Esophagus squamous epithelium (tissue), 5 donors: Measurements from ENCODE around the gene EPHA2. TPM values are rescaled to one million over a fixed set of nuclear protein-coding genes. Genes with fewer than 3 reads are reported as not detected.

Experiments
- DNase-seq: peaks from one replicate; lab custom pipeline; 2025; lab: John Stamatoyannopoulos, UW
- H3K27ac ChIP-seq, 4 donors: fragments of 200-600 bp; sonication (generic); one replicate each; pipeline ENCODE4 v1.5.1; 2016 to 2019; ENCODE audit warnings: mild to moderate bottlenecking in 1 of 4
- H3K27me3 ChIP-seq, 4 donors: fragments of 200-600 bp; sonication (generic); 1 replicate in 3 of 4; 2 replicates in 1 of 4; pipeline versions ENCODE4 v1.5.1 to v1.6.0; 2017 to 2021; ENCODE audit warnings: antibody characterized with exemption in 1 of 4
- H3K36me3 ChIP-seq, 3 donors: fragments of 200-600 bp; sonication (generic); one replicate each; pipeline ENCODE4 v1.5.1; 2016 to 2019
- H3K4me1 ChIP-seq, 3 donors: fragments of 200-600 bp; sonication (generic); one replicate each; pipeline ENCODE4 v1.5.1; 2017 to 2019
- H3K4me3 ChIP-seq, 4 donors: fragments of 200-600 bp; sonication (generic); 1 replicate in 3 of 4; 2 replicates in 1 of 4; pipeline ENCODE4 v1.5.1; 2016 to 2019; ENCODE audit warnings: mild to moderate bottlenecking in 2 of 4, moderate library complexity in 1 of 4
- H3K9me3 ChIP-seq, 3 donors: fragments of 200-600 bp; sonication (generic); one replicate each; pipeline ENCODE4 v1.5.1; 2016 to 2019
- POLR2A ChIP-seq, 4 donors: fragments of 450-650 bp; IDR thresholded peaks; one replicate each; pipeline ENCODE4 v1.6.1; 2017; ENCODE audit warnings: antibody characterized with exemption in 4 of 4, mild to moderate bottlenecking in 4 of 4, moderate library complexity in 3 of 4
- WGBS, 2 donors: methylation state at CpG; one replicate each; pipeline ENCODE4 v1.1.5; 2018; 5-methylcytosine and 5-hydroxymethylcytosine counted together
- intact Hi-C: fragments of 100-400 bp; cut with DNase I; formaldehyde crosslinking; loops from one replicate; pipeline ENCODE4 v1.15.0; 2022
- total RNA-seq, 4 donors: library from RNA; depleted of rRNA; stranded (reverse); fragments of >200 nt; gene quantifications; one replicate each; pipeline ENCODE4 v1.1.0, GENCODE V29; 2016
- TF ChIP-seq, protein P1 (sequence below), 6 experiments: fragments of 450-650 bp in 4 of 6; fragments of 200-600 bp in 2 of 6; sonication (generic) in 2 of 6; IDR thresholded peaks; one replicate each; pipeline ENCODE4 v1.5.1; 2016 to 2019; ENCODE audit warnings: antibody characterized with exemption in 6 of 6, mild to moderate bottlenecking in 4 of 6, moderate library complexity in 4 of 6
- donor health status: DM: yes; HTN: yes; CAD: no.

The EPHA2 gene
- total RNA-seq, 4 donors from 2014 or later: 87.5 to 225 (median 137) TPM

DNA sequence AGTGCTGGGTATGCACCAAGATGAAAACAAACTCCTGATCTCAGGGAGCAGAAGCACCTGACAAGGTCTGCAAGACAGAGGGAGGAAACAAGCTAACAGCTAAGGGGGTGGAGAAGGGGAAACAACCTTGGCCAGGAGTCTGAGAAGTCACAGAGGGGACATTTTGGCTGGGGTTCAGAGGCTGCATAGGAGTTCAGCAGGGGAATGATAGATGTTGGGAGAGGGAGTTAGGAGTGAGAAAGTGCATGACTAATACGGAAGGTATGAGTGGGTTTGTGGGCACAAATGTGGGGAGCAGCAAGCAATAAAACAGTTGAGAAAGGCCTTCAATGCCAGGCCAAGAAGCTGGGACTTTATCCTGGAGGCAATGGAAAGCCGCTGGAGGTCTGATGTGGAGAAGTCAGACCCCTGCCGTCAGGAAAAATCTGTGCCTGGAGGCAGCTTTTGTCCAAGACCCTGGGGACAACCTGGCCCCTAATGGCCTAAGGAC lies 16.4 kb downstream of the EPHA2 start:
- peaks cover 30 to 86% (median 46%) of the 10 kb centered on the region in 3 donors for H3K36me3 ChIP-seq
- H3K4me1 ChIP-seq: peaks cover 37 to 63% (median 50%) of the 10 kb centered on the region in 3 donors
- no peaks in the 10 kb centered on the region for H3K9me3 ChIP-seq
- no peak overlapping the region for H3K4me3 ChIP-seq
- no peak for DNase-seq
- 38 to 57% methylated on average over 3 of the region's 3 CpGs for WGBS, 2 donors
- TF ChIP-seq, protein P1, sequence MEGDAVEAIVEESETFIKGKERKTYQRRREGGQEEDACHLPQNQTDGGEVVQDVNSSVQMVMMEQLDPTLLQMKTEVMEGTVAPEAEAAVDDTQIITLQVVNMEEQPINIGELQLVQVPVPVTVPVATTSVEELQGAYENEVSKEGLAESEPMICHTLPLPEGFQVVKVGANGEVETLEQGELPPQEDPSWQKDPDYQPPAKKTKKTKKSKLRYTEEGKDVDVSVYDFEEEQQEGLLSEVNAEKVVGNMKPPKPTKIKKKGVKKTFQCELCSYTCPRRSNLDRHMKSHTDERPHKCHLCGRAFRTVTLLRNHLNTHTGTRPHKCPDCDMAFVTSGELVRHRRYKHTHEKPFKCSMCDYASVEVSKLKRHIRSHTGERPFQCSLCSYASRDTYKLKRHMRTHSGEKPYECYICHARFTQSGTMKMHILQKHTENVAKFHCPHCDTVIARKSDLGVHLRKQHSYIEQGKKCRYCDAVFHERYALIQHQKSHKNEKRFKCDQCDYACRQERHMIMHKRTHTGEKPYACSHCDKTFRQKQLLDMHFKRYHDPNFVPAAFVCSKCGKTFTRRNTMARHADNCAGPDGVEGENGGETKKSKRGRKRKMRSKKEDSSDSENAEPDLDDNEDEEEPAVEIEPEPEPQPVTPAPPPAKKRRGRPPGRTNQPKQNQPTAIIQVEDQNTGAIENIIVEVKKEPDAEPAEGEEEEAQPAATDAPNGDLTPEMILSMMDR (IDR thresholded peaks at IDR 0.05): no peak
- TF ChIP-seq POLR2A (IDR thresholded peaks at IDR 0.05): no peak
- intact Hi-C loops: no loop called here
- peak overlapping the region; percentile 50 to 91 (median 81) for H3K27ac ChIP-seq
- H3K27me3 ChIP-seq: no peaks in the 10 kb centered on the region

DNA sequence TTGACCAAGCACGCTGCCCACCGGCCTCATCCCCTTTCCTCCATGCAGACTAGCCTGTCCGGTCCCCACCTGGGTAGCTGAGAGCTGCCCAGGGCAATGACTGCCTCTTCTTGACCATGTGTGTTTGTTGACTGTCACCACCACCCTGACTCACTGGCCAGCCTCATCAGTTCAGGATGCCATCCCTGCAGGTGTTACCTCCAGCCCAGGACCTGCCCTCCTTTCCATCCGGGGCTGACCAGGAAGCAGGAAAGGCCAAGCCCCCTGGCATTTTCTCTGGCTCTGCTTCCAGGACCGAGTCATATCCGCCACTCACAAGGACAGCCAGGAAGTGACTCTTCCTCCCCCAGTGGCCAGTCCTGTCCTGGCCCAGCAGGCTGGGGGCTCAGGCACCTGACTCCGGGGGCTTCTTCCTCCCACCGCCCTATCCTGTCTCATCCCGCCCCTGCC lies 17.1 kb downstream of the EPHA2 start:
- Histone ChIP-seq H3K9me3 (no peaks in the 10 kb centered on the region), H3K27ac (peak overlapping the region; percentile 50 to 91 (median 81)), H3K27me3 (no peaks in the 10 kb centered on the region), H3K4me1 (peaks cover 30 to 56% (median 45%) of the 10 kb centered on the region in 3 donors), H3K36me3 (peaks cover 35 to 94% (median 52%) of the 10 kb centered on the region in 3 donors), H3K4me3 (no peak overlapping the region)
- intact Hi-C loops: no loop called here
- TF ChIP-seq POLR2A (IDR thresholded peaks at IDR 0.05): no peak
- TF ChIP-seq, protein P1 (IDR thresholded peaks at IDR 0.05): no peak
- DNase-seq: no peak
- WGBS, 2 donors: 68 to 93% methylated on average over 5 to 8 of the region's 9 CpGs

DNA sequence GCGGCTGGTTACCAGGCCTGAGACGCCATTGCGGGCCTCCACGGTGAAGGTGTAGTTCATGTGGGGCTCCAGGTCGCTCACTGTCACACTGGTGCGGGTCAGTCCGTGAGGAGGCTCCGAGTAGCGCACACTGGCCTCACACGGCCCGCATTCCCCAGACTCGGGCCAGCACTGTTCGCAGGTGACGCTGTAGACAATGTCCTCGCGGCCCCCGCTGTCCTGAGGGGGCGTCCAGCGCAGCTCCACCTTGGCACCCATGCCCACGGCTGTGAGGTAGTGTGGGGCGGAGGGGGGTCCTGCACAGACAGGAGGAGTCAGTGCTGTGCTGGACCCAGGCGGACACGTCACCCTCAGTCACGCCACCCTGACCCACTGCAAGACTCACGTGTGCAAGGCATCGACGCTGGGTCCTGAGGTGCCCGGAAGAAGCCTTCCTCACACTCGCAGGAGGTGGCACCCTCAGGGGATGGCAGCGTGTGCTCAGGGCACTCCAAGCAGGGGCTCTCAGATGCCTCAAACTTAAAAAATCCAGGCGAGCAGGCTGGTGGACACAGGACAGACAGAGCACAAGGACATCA lies 17.9 kb downstream of the EPHA2 start:
- H3K4me1 ChIP-seq: peaks cover 22 to 48% (median 38%) of the 10 kb centered on the region in 3 donors
- no peaks in the 10 kb centered on the region for H3K9me3 ChIP-seq
- intact Hi-C loops: no loop called here
- WGBS, 2 donors: 95% methylated on average over 2 of the region's 31 CpGs; no CpG with 5 or more reads in 1 of the 2 donors
- DNase-seq: no peak
- TF ChIP-seq POLR2A (IDR thresholded peaks at IDR 0.05): no peak
- TF ChIP-seq, protein P1 (IDR thresholded peaks at IDR 0.05): no peak
- H3K4me3 ChIP-seq: no peak overlapping the region
- H3K27ac ChIP-seq: peak overlapping the region in 1 of 4 donors; percentile 72
- H3K36me3 ChIP-seq: peaks cover 43 to 100% (median 59%) of the 10 kb centered on the region in 3 donors
- no peaks in the 10 kb centered on the region for H3K27me3 ChIP-seq

DNA sequence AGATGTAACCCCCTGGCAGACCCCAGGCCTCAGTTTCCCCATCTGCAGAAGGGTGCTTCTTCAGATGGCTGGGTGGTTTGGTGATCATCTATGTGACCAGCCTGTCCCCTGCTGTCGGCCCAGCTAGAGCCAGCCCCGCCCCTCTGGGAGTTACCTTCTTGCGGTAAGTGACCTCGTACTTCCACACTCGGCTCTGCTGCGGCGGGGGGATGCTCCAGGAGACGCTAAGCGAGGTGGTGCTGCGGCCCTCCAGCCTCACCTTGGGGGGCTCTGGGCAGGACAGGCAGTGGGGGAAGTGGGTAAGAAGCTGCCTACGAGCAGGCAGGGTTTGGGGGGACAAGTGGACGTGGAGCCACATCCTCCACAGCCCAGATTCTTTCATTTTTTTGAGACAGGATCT lies 20.4 kb downstream of the EPHA2 start:
- H3K36me3 ChIP-seq: peaks cover 56 to 100% (median 59%) of the 10 kb centered on the region in 3 donors
- no peak overlapping the region for H3K4me3 ChIP-seq
- no peak overlapping the region for H3K27ac ChIP-seq
- TF ChIP-seq, protein P1 (IDR thresholded peaks at IDR 0.05): no peak
- TF ChIP-seq POLR2A (IDR thresholded peaks at IDR 0.05): no peak
- no peaks in the 10 kb centered on the region for H3K9me3 ChIP-seq
- peaks cover 7 to 31% (median 17%) of the 10 kb centered on the region in 3 donors for H3K4me1 ChIP-seq
- no peaks in the 10 kb centered on the region for H3K27me3 ChIP-seq
- 63 to 91% methylated on average over 2 to 6 of the region's 12 CpGs for WGBS, 2 donors
- no peak for DNase-seq
- intact Hi-C loops: no loop called here

DNA sequence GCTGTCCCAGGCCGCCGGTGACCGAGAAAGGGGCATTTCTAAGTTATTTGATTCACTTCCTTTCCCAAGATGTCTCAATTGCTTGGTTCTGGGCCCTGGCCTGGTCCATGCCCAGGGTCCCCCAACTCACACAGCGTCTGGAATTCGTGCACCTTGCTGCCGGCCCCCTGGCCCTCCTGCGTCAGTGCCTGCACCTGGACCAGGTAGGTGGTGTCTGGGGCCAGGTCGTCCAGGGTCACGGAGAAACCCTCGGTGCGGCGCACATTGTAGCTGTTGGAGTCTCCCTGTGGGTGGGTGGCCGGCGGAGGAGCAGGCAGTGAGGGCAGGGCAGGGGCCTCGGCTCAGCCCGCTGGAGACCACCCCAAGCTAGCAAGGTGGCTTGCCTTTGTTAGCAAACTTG lies 21.0 kb downstream of the EPHA2 start:
- Histone ChIP-seq H3K27ac (no peak overlapping the region), H3K27me3 (no peaks in the 10 kb centered on the region), H3K36me3 (peaks cover 55 to 100% (median 61%) of the 10 kb centered on the region in 3 donors), H3K9me3 (no peaks in the 10 kb centered on the region), H3K4me1 (peaks cover under 1 to 25% (median 11%) of the 10 kb centered on the region in 3 donors), H3K4me3 (no peak overlapping the region)
- intact Hi-C loops: no loop called here
- no peak for TF ChIP-seq POLR2A (IDR thresholded peaks at IDR 0.05)
- TF ChIP-seq, protein P1 (IDR thresholded peaks at IDR 0.05): no peak
- no peak for DNase-seq
- WGBS, 2 donors: 85 to 92% methylated on average over 6 to 12 of the region's 16 CpGs
